ENCODE data around the gene FAM3C.

FAM3C gene

DNA sequence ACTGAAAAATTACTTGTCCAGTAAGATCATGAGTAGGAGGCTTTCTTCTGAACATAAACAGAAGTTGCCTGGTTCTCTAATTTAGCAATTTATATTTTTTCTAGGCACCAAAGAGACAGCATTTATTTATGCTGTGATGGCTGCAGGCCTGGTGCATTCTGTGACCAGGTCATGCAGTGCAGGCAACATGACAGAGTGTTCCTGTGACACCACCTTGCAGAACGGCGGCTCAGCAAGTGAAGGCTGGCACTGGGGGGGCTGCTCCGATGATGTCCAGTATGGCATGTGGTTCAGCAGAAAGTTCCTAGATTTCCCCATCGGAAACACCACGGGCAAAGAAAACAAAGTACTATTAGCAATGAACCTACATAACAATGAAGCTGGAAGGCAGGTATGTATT lies 64.5 kb downstream of the FAM3C start:
- H3K4me2 ChIP-seq (ENCODE audit: insufficient read depth, low read length): no peak overlapping the region
- no peak overlapping the region for H2AFZ ChIP-seq (ENCODE audit: low read depth, low read length)
- no peak overlapping the region for H3K9ac ChIP-seq (ENCODE audit: low read depth, low read length)
- H3K9me3 ChIP-seq (ENCODE audit: insufficient read depth, low read length, severe bottlenecking): no peaks in the 10 kb centered on the region
- H4K20me1 ChIP-seq (ENCODE audit: insufficient read depth, low read length): no peaks in the 10 kb centered on the region
- no peaks in the 10 kb centered on the region for H3K36me3 ChIP-seq (ENCODE audit: insufficient read depth, low read length)
- H3K4me3 ChIP-seq (ENCODE audit: low read depth in 1 of 2, low read length in 2 of 2): no peak overlapping the region
- TF ChIP-seq, protein P1, sequence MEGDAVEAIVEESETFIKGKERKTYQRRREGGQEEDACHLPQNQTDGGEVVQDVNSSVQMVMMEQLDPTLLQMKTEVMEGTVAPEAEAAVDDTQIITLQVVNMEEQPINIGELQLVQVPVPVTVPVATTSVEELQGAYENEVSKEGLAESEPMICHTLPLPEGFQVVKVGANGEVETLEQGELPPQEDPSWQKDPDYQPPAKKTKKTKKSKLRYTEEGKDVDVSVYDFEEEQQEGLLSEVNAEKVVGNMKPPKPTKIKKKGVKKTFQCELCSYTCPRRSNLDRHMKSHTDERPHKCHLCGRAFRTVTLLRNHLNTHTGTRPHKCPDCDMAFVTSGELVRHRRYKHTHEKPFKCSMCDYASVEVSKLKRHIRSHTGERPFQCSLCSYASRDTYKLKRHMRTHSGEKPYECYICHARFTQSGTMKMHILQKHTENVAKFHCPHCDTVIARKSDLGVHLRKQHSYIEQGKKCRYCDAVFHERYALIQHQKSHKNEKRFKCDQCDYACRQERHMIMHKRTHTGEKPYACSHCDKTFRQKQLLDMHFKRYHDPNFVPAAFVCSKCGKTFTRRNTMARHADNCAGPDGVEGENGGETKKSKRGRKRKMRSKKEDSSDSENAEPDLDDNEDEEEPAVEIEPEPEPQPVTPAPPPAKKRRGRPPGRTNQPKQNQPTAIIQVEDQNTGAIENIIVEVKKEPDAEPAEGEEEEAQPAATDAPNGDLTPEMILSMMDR (IDR thresholded peaks at IDR 0.05; ENCODE audit: borderline replicate concordance, extremely low read depth, low read length, poor library complexity, severe bottlenecking): no peak
- TF ChIP-seq EZH2 (IDR thresholded peaks at IDR 0.05; ENCODE audit: borderline replicate concordance, low read depth, low read length, severe bottlenecking): no peak
- ATAC-seq (ENCODE audit: insufficient read depth, low read depth) (no peak), DNase-seq (no peak)
- no peaks in the 10 kb centered on the region for H3K4me1 ChIP-seq (ENCODE audit: insufficient read depth, low read length)
- H3K27ac ChIP-seq (ENCODE audit: low read length): no peak overlapping the region
- no peaks in the 10 kb centered on the region for H3K79me2 ChIP-seq (ENCODE audit: insufficient read depth, low read length)
- no peaks in the 10 kb centered on the region for H3K27me3 ChIP-seq (ENCODE audit: insufficient read depth, low read length, poor library complexity)

DNA sequence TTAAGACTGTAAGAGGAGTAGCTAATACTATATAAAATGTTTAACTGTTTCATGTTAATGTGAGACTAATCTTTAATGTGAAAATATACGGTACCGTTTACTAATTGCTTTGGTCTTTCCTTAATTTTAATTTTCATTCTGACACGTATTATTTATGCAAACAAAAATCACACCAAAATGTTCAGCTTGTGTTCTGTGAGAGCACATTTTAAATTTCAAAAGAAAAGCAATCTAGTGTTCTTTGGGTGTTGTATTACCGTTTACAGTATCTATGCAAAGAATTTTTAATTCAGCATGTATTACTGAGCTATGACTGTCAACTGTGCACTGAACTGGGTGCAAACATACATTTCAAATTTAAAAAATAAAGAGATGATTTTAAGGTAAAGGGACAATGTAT lies 65.1 kb downstream of the FAM3C start:
- no peak for DNase-seq
- Histone ChIP-seq H3K4me1 (ENCODE audit: insufficient read depth, low read length) (no peaks in the 10 kb centered on the region), H3K9ac (ENCODE audit: low read depth, low read length) (no peak overlapping the region), H3K27me3 (ENCODE audit: insufficient read depth, low read length, poor library complexity) (no peaks in the 10 kb centered on the region), H3K36me3 (ENCODE audit: insufficient read depth, low read length) (no peaks in the 10 kb centered on the region), H3K9me3 (ENCODE audit: insufficient read depth, low read length, severe bottlenecking) (no peaks in the 10 kb centered on the region), H2AFZ (ENCODE audit: low read depth, low read length) (no peak overlapping the region), H4K20me1 (ENCODE audit: insufficient read depth, low read length) (no peaks in the 10 kb centered on the region), H3K4me2 (ENCODE audit: insufficient read depth, low read length) (no peak overlapping the region), H3K27ac (ENCODE audit: low read length) (no peak overlapping the region), H3K79me2 (ENCODE audit: insufficient read depth, low read length) (no peaks in the 10 kb centered on the region), H3K4me3 (ENCODE audit: low read depth in 1 of 2, low read length in 2 of 2) (no peak overlapping the region)
- ATAC-seq (ENCODE audit: insufficient read depth, low read depth): no peak
- TF ChIP-seq, protein P1 (IDR thresholded peaks at IDR 0.05; ENCODE audit: borderline replicate concordance, extremely low read depth, low read length, poor library complexity, severe bottlenecking): no peak
- TF ChIP-seq EZH2 (IDR thresholded peaks at IDR 0.05; ENCODE audit: borderline replicate concordance, low read depth, low read length, severe bottlenecking): no peak

DNA sequence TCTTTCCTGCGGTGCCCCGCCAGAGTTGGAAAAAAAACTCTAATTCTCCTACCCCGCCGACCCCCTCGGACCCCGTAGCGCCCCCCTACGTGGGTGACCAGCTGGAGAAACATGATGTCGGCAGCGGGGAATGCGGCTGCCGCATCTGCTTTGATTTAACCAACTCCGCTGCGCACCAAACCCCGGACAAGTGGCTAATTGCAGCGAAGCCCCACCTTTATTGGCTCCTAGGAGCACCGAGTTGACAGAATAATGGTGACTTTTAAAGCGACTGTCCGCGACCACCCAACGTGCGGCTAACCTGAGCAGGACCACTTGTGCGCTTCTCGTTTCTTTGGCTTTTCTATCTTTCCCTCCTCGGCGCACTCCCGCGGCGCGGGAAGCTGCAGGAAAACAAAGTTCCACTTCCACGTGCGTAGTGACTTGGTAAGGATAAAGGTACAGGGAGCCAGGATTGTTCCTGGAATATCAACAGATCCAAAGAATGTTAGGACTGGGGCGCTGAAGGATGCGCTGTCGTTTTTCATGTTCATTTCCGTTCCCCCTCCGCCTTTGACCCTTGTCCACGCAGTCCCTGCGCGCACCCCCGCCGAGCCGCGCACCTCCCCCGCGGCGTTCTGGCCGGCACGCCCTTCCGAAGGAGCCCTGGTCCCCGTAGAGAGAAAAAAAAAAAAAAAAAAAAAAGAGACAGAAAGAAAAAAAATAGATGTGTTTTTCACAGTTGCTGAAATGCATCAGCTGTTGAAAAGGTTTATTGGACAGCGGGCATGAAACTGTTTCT lies 65.9 kb downstream of the FAM3C start:
- H3K36me3 ChIP-seq (ENCODE audit: insufficient read depth, low read length): no peaks in the 10 kb centered on the region
- no peaks in the 10 kb centered on the region for H3K9me3 ChIP-seq (ENCODE audit: insufficient read depth, low read length, severe bottlenecking)
- no peak overlapping the region for H2AFZ ChIP-seq (ENCODE audit: low read depth, low read length)
- no peak overlapping the region for H3K4me2 ChIP-seq (ENCODE audit: insufficient read depth, low read length)
- H3K4me1 ChIP-seq (ENCODE audit: insufficient read depth, low read length): no peaks in the 10 kb centered on the region
- TF ChIP-seq, protein P1 (IDR thresholded peaks at IDR 0.05; ENCODE audit: borderline replicate concordance, extremely low read depth, low read length, poor library complexity, severe bottlenecking): no peak
- TF ChIP-seq EZH2 (IDR thresholded peaks at IDR 0.05; ENCODE audit: borderline replicate concordance, low read depth, low read length, severe bottlenecking): no peak
- H3K4me3 ChIP-seq (ENCODE audit: low read depth in 1 of 2, low read length in 2 of 2): no peak overlapping the region
- ATAC-seq (ENCODE audit: insufficient read depth, low read depth): no peak
- H3K27me3 ChIP-seq (ENCODE audit: insufficient read depth, low read length, poor library complexity): no peaks in the 10 kb centered on the region
- no peak for DNase-seq
- H3K79me2 ChIP-seq (ENCODE audit: insufficient read depth, low read length): no peaks in the 10 kb centered on the region
- H3K9ac ChIP-seq (ENCODE audit: low read depth, low read length): no peak overlapping the region
- no peak overlapping the region for H3K27ac ChIP-seq (ENCODE audit: low read length)
- no peaks in the 10 kb centered on the region for H4K20me1 ChIP-seq (ENCODE audit: insufficient read depth, low read length)

Measured in DND-41 (cell line).